HL-60/S4 treated with phorbol 12-myristate 13-acetate at 8.2 ng/mL for 4 days and 3 days (cell line): ENCODE data around the gene TGFB1.
"Not testable (repeated sequence)": the region's sequence is repeated elsewhere in the genome, so short reads cannot be mapped to it uniquely, and the experiment has no call there.

Source experiments
- in situ Hi-C: fragments of 300-500 bp; cut with MboI; formaldehyde crosslinking; loops from 2 replicates; pipeline ENCODE4 v1.15.0; 2022; ENCODE audit warnings: low sequenced_read_pairs

The TGFB1 gene

GRCh38 chr19:41304706-41305483, 48.8 kb downstream of the TGFB1 start:
- in situ Hi-C loops: no loop called here

- in situ Hi-C loops: no loop called here
These were observed 49.8 kb downstream of the TGFB1 start for GRCh38 chr19:41303954-41304353.

- in situ Hi-C loops: no loop called here
These were observed 50.9 kb downstream of the TGFB1 start for GRCh38 chr19:41302624-41303351.

GRCh38 chr19:41300555-41300954, 53.2 kb downstream of the TGFB1 start:
- in situ Hi-C loops: no loop called here

GRCh38 chr19:41299755-41300089, 54.0 kb downstream of the TGFB1 start:
- in situ Hi-C loops: no loop called here

GRCh38 chr19:41299046-41299754, 54.5 kb downstream of the TGFB1 start:
- in situ Hi-C loops: no loop called here

GRCh38 chr19:41298348-41298964, 55.3 kb downstream of the TGFB1 start:
- in situ Hi-C loops: no loop called here

GRCh38 chr19:41297628-41298347, 55.9 kb downstream of the TGFB1 start:
- in situ Hi-C loops: no loop called here

- in situ Hi-C loops: no loop called here
These were observed 57.3 kb downstream of the TGFB1 start for GRCh38 chr19:41296433-41296871.

- in situ Hi-C loops: no loop called here
These were observed 58.2 kb downstream of the TGFB1 start for GRCh38 chr19:41295499-41295898.

GRCh38 chr19:41294393-41294792, 59.3 kb downstream of the TGFB1 start:
- in situ Hi-C loops: no loop called here

GRCh38 chr19:41289814-41290213, 63.9 kb downstream of the TGFB1 start:
- in situ Hi-C loops: not testable (repeated sequence)

- in situ Hi-C loops: no loop called here
These were observed 64.8 kb downstream of the TGFB1 start for GRCh38 chr19:41288673-41289530.
